Urothelium cell line (cell line): Measurements from ENCODE around the gene RBPMS2.

Experiments
- DNase-seq: peaks from one replicate; pipeline ENCODE4 v3.0.0; 2011; ENCODE audit warnings: low spot score, mixed read lengths
- FAIRE-seq: peaks from 2 replicates; lab custom pipeline; 2011; peaks lifted over from hg19 to GRCh38; lab: Jason Lieb, UNC

The RBPMS2 gene

GRCh38 chr15:64696481-64696880 lies 78.9 kb downstream of the RBPMS2 start:
- no peak for DNase-seq
- FAIRE-seq, result no peak

- no peak for DNase-seq
- no peak for FAIRE-seq
These were observed 79.8 kb downstream of the RBPMS2 start for GRCh38 chr15:64695561-64695992.

GRCh38 chr15:64694816-64695215 lies 80.6 kb downstream of the RBPMS2 start:
- FAIRE-seq (no peak), DNase-seq (no peak)

- FAIRE-seq (peak; percentile 40), DNase-seq (no peak)
These were observed 82.3 kb downstream of the RBPMS2 start for GRCh38 chr15:64693134-64693533.

GRCh38 chr15:64691896-64692565 lies 83.4 kb downstream of the RBPMS2 start:
- no peak for FAIRE-seq
- DNase-seq, result no peak

- DNase-seq (no peak), FAIRE-seq (no peak)
These were observed 84.7 kb downstream of the RBPMS2 start for GRCh38 chr15:64690578-64691296.

GRCh38 chr15:64690008-64690407 lies 85.4 kb downstream of the RBPMS2 start:
- FAIRE-seq, result no peak
- no peak for DNase-seq
